ENCODE measurements around the gene TBC1D7.

DNA sequence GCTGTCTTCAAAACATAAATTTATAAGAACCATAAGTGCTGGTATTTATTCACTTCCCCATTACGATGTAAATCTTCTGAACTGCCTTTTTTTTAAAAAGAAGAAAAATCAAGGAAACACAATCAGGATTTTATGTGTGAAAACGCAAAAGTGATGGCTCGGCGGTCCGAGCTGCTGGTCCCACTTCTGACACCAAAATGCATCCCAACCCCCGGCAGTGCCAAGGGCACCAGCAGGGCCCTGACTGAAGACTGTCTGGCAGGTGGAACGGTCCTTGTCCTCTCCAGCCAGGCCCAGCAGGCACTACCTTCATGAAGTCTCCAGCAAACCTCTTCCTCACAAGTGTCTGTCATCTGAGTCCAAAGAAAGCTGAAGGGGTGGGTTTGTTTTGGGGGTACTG lies 41.2 kb downstream of the TBC1D7 start:
- TF ChIP-seq CEBPB (IDR thresholded peaks at IDR 0.05) (no peak), YY1 (IDR thresholded peaks at IDR 0.05; ENCODE audit: low read depth) (no peak)
